Lower leg skin (tissue), 3 donors: Measurements from ENCODE around the gene INPP4B.

Experiments
- POLR2A ChIP-seq, 2 donors: fragments of 450-650 bp; IDR thresholded peaks; one replicate each; pipeline ENCODE4 v1.6.1; 2016 to 2017; ENCODE audit warnings: antibody characterized with exemption in 2 of 2, mild to moderate bottlenecking in 1 of 2, moderate library complexity in 1 of 2
- TF ChIP-seq, protein P1 (sequence below), 3 donors: fragments of 450-650 bp; IDR thresholded peaks; one replicate each; pipeline ENCODE4 v1.5.1; 2016; ENCODE audit warnings: antibody characterized with exemption in 3 of 3, mild to moderate bottlenecking in 3 of 3, moderate library complexity in 2 of 3

DNA sequence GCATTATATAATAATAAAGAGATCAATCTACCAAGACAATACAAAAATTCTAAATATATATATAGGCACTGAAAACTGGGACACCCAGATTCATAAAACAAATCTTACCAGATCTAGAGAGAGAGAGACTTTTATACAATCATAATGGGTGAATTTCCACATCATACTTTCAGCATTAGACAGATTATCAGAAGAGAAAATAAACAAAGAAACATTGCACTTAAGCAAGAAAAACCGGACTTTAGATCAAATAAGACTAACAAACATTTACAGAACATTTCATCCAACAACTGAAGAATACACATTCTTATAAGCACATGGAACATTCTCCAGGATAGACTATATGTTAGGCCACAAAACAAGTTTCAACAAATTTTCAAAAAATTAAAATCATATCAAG is 245.1 kb downstream of the INPP4B start:
- no peak for TF ChIP-seq POLR2A (IDR thresholded peaks at IDR 0.05)
- TF ChIP-seq, protein P1, sequence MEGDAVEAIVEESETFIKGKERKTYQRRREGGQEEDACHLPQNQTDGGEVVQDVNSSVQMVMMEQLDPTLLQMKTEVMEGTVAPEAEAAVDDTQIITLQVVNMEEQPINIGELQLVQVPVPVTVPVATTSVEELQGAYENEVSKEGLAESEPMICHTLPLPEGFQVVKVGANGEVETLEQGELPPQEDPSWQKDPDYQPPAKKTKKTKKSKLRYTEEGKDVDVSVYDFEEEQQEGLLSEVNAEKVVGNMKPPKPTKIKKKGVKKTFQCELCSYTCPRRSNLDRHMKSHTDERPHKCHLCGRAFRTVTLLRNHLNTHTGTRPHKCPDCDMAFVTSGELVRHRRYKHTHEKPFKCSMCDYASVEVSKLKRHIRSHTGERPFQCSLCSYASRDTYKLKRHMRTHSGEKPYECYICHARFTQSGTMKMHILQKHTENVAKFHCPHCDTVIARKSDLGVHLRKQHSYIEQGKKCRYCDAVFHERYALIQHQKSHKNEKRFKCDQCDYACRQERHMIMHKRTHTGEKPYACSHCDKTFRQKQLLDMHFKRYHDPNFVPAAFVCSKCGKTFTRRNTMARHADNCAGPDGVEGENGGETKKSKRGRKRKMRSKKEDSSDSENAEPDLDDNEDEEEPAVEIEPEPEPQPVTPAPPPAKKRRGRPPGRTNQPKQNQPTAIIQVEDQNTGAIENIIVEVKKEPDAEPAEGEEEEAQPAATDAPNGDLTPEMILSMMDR (IDR thresholded peaks at IDR 0.05), result no peak
